Testis (tissue), 3 donors: ENCODE measurements around the gene ARHGAP27. TPM values are rescaled to one million over a fixed set of nuclear protein-coding genes. Genes with fewer than 3 reads are reported as not detected.

Experiments used
- DNase-seq: peaks from one replicate; pipeline ENCODE4 v3.0.0-alpha.2; 2019
- H3K27ac ChIP-seq, 2 donors: fragments of 200-600 bp; sonication (generic); one replicate each; pipeline ENCODE4 v1.5.1; 2019
- H3K27me3 ChIP-seq: fragments of 200-600 bp; sonication (generic); one replicate; pipeline ENCODE4 v1.5.1; 2019
- H3K36me3 ChIP-seq: fragments of 200-600 bp; sonication (generic); one replicate; pipeline ENCODE4 v1.5.1; 2017; ENCODE audit warnings: low read depth; ENCODE audit errors: missing control alignments
- H3K4me1 ChIP-seq: fragments of 200-600 bp; sonication (generic); one replicate; pipeline ENCODE4 v1.5.1; 2019
- H3K4me3 ChIP-seq, 2 donors: fragments of 200-600 bp; sonication (generic); one replicate each; pipeline ENCODE4 v1.5.1; 2017 to 2019
- H3K9me3 ChIP-seq: fragments of 200-600 bp; sonication (generic); one replicate; pipeline ENCODE4 v1.5.1; 2017
- POLR2A ChIP-seq: fragments of 450-650 bp; IDR thresholded peaks from one replicate; pipeline ENCODE4 v1.6.1; 2017; ENCODE audit warnings: antibody characterized with exemption, mild to moderate bottlenecking, moderate library complexity
- WGBS, 2 donors: methylation state at CpG; one replicate each; pipeline ENCODE4 v1.1.5; 2018; 5-methylcytosine and 5-hydroxymethylcytosine counted together
- intact Hi-C: fragments of 100-400 bp; cut with DNase I; formaldehyde crosslinking; loops from one replicate; pipeline ENCODE4 v1.15.1; 2023; ENCODE audit warnings: low total_unique reads
- polyA plus RNA-seq: library from polyadenylated mRNA; stranded (reverse); fragments of 350-450 nt; fragmentation: Illumina TruSeq; extraction: RNeasy Lipid Tissue Mini Kit (QIAGEN cat#74804); gene quantifications from one replicate; pipeline ENCODE4 v1.2.3, GENCODE V29; 2014; ENCODE audit warnings: low read depth, low replicate concordance; ENCODE audit not compliant: insufficient read depth
- total RNA-seq, 2 donors: library from RNA; depleted of rRNA; stranded (reverse); fragments of >200 nt; gene quantifications; one replicate each; pipeline ENCODE4 v1.2.3, GENCODE V29; 2016
- TF ChIP-seq, protein P1 (sequence below), 3 experiments: fragments of 450-650 bp in 2 of 3; fragments of 200-600 bp in 1 of 3; sonication (generic) in 1 of 3; IDR thresholded peaks; one replicate each; pipeline ENCODE4 v1.5.1; 2016 to 2019; ENCODE audit warnings: antibody characterized with exemption in 3 of 3, mild to moderate bottlenecking in 2 of 3, moderate library complexity in 1 of 3

Gene ARHGAP27
- total and polyA plus RNA-seq, 3 donors from 2014 or later = 17.7 to 22.8 (median 21.4) TPM

DNA sequence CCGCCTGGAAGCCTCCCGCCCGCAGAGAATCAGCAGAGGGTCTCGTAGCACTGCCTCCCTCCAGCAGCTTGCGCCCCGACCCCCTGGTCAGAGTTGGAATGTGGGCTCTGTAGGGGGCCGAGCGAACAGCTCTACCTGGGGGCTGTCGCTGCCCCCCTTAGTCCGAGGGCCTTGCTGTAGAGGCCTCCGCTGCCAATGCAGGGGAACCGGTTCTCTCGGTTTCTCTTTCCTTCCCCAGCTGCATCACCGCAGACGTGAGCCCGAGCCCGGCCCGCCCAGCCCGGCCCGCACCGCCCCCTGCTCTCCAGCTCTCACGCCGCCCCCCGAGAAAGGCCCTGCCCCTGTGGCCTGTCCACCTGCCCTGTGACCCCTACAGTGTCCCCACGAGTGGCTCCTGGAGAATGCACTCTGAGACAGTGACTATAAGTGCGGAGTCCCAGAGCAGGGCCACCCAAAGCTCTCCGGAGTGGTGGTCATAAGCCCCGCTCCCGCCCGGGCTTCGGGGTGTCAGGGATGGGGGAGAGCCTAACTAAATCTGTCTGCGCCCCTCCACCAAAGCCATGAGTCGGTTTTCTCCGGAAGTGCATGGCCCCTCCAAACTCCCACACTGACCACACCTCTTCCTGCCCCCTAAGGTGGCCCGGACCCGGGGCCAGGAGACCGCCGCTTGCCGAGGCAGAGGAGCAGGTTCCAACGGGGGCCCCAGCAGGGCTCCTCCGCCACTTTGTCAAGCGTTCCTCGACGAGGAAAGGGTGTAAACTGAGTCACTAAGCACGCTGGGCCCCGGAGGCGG lies 1.7 kb downstream of the ARHGAP27 start:
- intact Hi-C loops = no loop called here
- TF ChIP-seq, protein P1, sequence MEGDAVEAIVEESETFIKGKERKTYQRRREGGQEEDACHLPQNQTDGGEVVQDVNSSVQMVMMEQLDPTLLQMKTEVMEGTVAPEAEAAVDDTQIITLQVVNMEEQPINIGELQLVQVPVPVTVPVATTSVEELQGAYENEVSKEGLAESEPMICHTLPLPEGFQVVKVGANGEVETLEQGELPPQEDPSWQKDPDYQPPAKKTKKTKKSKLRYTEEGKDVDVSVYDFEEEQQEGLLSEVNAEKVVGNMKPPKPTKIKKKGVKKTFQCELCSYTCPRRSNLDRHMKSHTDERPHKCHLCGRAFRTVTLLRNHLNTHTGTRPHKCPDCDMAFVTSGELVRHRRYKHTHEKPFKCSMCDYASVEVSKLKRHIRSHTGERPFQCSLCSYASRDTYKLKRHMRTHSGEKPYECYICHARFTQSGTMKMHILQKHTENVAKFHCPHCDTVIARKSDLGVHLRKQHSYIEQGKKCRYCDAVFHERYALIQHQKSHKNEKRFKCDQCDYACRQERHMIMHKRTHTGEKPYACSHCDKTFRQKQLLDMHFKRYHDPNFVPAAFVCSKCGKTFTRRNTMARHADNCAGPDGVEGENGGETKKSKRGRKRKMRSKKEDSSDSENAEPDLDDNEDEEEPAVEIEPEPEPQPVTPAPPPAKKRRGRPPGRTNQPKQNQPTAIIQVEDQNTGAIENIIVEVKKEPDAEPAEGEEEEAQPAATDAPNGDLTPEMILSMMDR (IDR thresholded peaks at IDR 0.05) = no peak
- TF ChIP-seq POLR2A = no peak
- H3K9me3 ChIP-seq = no peaks in the 10 kb centered on the region
- H3K4me1 ChIP-seq = peaks cover 25% of the 10 kb centered on the region
- peak overlapping the region in 1 of 2 donors; percentile 32 for H3K4me3 ChIP-seq
- H3K27ac ChIP-seq = no peak overlapping the region
- 4 to 6% methylated on average over 13 to 35 of the region's 47 CpGs for WGBS, 2 donors
- DNase-seq = no peak
- H3K36me3 ChIP-seq = no peaks in the 10 kb centered on the region
- H3K27me3 ChIP-seq = no peaks in the 10 kb centered on the region

DNA sequence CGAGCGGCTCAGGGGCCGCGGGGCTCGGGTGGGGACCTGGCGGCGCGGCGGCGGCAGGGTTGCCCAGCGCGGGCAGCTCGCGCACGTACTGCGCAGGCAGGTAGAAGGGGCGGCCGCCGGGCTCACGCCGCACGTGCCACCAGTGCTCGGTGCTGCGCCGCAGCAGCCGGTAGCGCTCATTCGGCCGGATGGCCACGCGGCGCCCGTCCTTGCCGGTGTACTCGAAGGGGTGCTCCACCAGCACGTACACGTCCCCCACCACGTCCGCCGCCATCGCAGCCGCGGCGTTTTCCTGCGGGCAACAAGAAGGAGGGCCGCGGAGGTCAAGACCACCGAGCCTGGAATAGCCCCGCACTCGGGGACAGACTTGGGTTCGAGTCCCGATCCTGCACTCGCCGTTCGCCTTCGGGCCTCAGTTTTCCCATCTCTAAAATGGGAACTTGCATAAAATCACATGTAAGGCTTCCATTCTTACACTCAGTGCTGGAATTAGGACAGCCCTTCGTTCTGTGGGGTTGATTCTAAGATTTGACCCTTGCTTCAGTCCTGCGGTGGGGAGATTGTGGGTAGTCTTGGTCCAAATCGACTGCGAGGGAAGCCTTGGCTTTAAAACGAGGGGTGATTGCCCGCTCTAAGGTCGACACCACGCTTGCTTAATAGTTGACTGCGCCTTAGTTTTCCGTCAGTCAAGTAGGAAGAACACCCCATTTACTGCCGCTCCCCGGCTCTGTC lies 2.5 kb downstream of the ARHGAP27 start:
- no peak for DNase-seq
- Histone ChIP-seq H3K4me1 (peaks cover 25% of the 10 kb centered on the region), H3K27me3 (no peaks in the 10 kb centered on the region), H3K27ac (no peak overlapping the region), H3K4me3 (no peak overlapping the region), H3K9me3 (no peaks in the 10 kb centered on the region), H3K36me3 (no peaks in the 10 kb centered on the region)
- no peak for TF ChIP-seq POLR2A
- TF ChIP-seq, protein P1 (IDR thresholded peaks at IDR 0.05) = no peak
- intact Hi-C loops = no loop called here
- 14 to 23% methylated on average over 31 to 65 of the region's 68 CpGs for WGBS, 2 donors

DNA sequence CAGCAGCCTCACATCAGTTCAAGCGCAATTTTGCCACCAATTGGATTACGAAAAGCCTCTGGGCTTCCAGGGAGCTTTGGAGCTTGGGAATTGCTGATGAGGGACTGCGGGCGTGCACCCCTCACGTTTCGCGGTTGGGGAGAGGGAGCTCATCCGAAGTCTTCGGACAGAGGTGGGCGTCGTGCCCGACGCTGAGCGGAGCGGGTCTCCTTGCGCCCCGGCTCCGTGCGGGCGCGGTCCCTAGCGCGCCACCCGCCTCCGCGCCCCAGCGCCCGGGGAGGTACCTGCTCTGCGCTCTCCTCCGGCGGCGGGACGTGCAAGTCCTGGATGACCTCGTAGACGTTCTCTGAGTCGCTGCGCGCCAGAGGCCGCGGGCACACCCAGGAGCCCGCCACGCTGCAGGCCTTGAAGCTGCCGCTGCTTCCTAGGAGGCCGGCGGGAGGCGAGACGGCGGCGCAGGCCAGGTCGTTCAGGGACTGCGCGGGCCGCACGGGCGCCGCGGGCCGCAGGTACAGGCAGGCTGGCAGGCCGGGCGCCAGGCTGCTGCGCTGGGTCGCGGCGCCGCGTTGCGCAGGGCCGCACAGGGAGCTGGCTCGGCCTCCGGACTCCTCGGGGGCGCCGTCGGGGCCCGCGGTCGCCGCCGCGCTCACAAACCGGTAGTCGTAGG lies 3.2 kb downstream of the ARHGAP27 start:
- Histone ChIP-seq H3K27ac (no peak overlapping the region), H3K4me3 (peak overlapping the region in 1 of 2 donors; percentile 36), H3K4me1 (peaks cover 25% of the 10 kb centered on the region), H3K36me3 (no peaks in the 10 kb centered on the region), H3K9me3 (no peaks in the 10 kb centered on the region), H3K27me3 (no peaks in the 10 kb centered on the region)
- TF ChIP-seq, protein P1 (IDR thresholded peaks at IDR 0.05) = no peak
- TF ChIP-seq POLR2A = no peak
- no peak for DNase-seq
- intact Hi-C loops = no loop called here
- WGBS, 2 donors = 23 to 37% methylated on average over 7 to 22 of the region's 82 CpGs

GRCh38 chr17:45428931-45429338 lies 3.7 kb downstream of the ARHGAP27 start:
- no peak overlapping the region for H3K27ac ChIP-seq
- peak overlapping the region in 1 of 2 donors; percentile 36 for H3K4me3 ChIP-seq
- DNase-seq = no peak
- 34 to 38% methylated on average over 15 of the region's 15 CpGs for WGBS, 2 donors
- H3K27me3 ChIP-seq = no peaks in the 10 kb centered on the region
- peaks cover 25% of the 10 kb centered on the region for H3K4me1 ChIP-seq
- TF ChIP-seq POLR2A = no peak
- TF ChIP-seq, protein P1 (IDR thresholded peaks at IDR 0.05) = no peak
- intact Hi-C loops = no loop called here
- H3K36me3 ChIP-seq = no peaks in the 10 kb centered on the region
- H3K9me3 ChIP-seq = no peaks in the 10 kb centered on the region
